Panc1 (cell line): ENCODE results near the gene STK4. TPM values are rescaled to one million over a fixed set of nuclear protein-coding genes. Genes with fewer than 3 reads are reported as not detected.

Experiments used
- ATAC-seq: fragments of 200-7000 bp; cut with Tn5 transposase; 2 replicates; pipeline ENCODE4 v1.9.1; 2020; ENCODE audit warnings: mild to moderate bottlenecking, moderate library complexity
- BruUV-seq: library from RNA; stranded (reverse); fragments of 400-500 nt; replicated peaks from 2 replicates; lab custom pipeline; 2021; lab: Mats Ljungman, UMichigan
- CTCF ChIA-PET: fragments of 300-600 bp; sonication (Branson Sonifier 250); formaldehyde crosslinking; loops from one replicate; lab custom pipeline; 2022; ENCODE audit warnings: antibody characterized with exemption; lab: Charles Lee
- POLR2A ChIA-PET: fragments of 300-600 bp; sonication (Branson Sonifier 250); formaldehyde crosslinking; loops from one replicate; lab custom pipeline; 2022; ENCODE audit warnings: antibody characterized with exemption; lab: Charles Lee
- DNase-seq: peaks from one replicate; pipeline ENCODE4 v3.0.0-alpha.2; 2010; ENCODE audit warnings: low read depth, low spot score
- H3K27ac ChIP-seq: 2 replicates; pipeline ENCODE4 v1.5.1; 2011; ENCODE audit warnings: mild to moderate bottlenecking, low read length, inconsistent platforms
- H3K27me3 ChIP-seq: fragments of 200-500 bp; sonication (Bioruptor generic); 2 replicates; pipeline ENCODE4 v1.6.0; 2014; ENCODE audit warnings: low read length, inconsistent platforms; ENCODE audit not compliant: control insufficient read depth, insufficient read depth
- H3K36me3 ChIP-seq: fragments of 200-500 bp; sonication (Bioruptor generic); 2 replicates; pipeline ENCODE4 v1.5.1; 2014; ENCODE audit warnings: inconsistent platforms, mild to moderate bottlenecking, low read length, moderate library complexity; ENCODE audit not compliant: control insufficient read depth, insufficient read depth
- H3K4me1 ChIP-seq: 2 replicates; pipeline ENCODE4 v1.5.1; 2011; ENCODE audit warnings: inconsistent platforms, mild to moderate bottlenecking, low read length, moderate library complexity; ENCODE audit not compliant: control insufficient read depth, insufficient read depth
- H3K4me3 ChIP-seq, 2 experiments: 2 replicates each; pipeline ENCODE4 v1.5.1; 2011 to 2012; ENCODE audit warnings: low read depth in 2 of 2, low read length in 2 of 2, mild to moderate bottlenecking in 2 of 2, inconsistent platforms in 1 of 2, moderate library complexity in 1 of 2
- H3K9me3 ChIP-seq: fragments of 200-500 bp; sonication (Bioruptor generic); 2 replicates; pipeline ENCODE4 v1.5.1; 2014; ENCODE audit warnings: low read depth, mild to moderate bottlenecking, inconsistent platforms, low read length, moderate library complexity; ENCODE audit not compliant: control insufficient read depth, insufficient read depth
- POLR2AphosphoS5 ChIP-seq: IDR thresholded peaks from 2 replicates; pipeline ENCODE4 v1.6.1; 2012; ENCODE audit warnings: mild to moderate bottlenecking, low read depth, low read length, moderate library complexity
- SIN3A ChIP-seq: IDR thresholded peaks from 2 replicates; pipeline ENCODE4 v1.6.1; 2012; ENCODE audit warnings: low read depth, mild to moderate bottlenecking, low read length, moderate library complexity, borderline replicate concordance; ENCODE audit not compliant: insufficient read depth
- TCF7L2 ChIP-seq: IDR thresholded peaks from 2 replicates; pipeline ENCODE4 v1.6.1; 2011; ENCODE audit warnings: mild to moderate bottlenecking, low read depth, low read length, inconsistent platforms
- in situ Hi-C: cut with HindIII; loops from 2 replicates; pipeline ENCODE4 v1.10.0; 2016; ENCODE audit warnings: low sequenced_read_pairs, low pct_unique_long_range_greater_than_20kb
- intact Hi-C: fragments of 100-400 bp; cut with micrococcal nuclease; formaldehyde crosslinking; loops from one replicate; pipeline ENCODE4 v1.10.0; 2022; ENCODE audit not compliant: unreplicated experiment
- total RNA-seq: library from RNA; stranded (reverse); gene quantifications from one replicate; pipeline ENCODE4 v1.2.1, GENCODE V29; 2021; ENCODE audit not compliant: unreplicated experiment
- TF ChIP-seq, protein P1 (sequence below), 2 experiments: IDR thresholded peaks; 2 replicates each; pipeline ENCODE4 v1.6.1; 2011 to 2012; ENCODE audit warnings: low read depth in 2 of 2, control low read depth in 1 of 2, low read length in 1 of 2, mild to moderate bottlenecking in 1 of 2, moderate library complexity in 1 of 2; ENCODE audit not compliant: insufficient read depth in 1 of 2
- TF ChIP-seq, protein P2 (sequence below): fragments of 450-650 bp; IDR thresholded peaks from 2 replicates; pipeline ENCODE4 v1.5.1; 2017; ENCODE audit warnings: mild to moderate bottlenecking

Gene STK4
- total RNA-seq, 1 experiment from 2014 or later: 50.2 TPM

DNA sequence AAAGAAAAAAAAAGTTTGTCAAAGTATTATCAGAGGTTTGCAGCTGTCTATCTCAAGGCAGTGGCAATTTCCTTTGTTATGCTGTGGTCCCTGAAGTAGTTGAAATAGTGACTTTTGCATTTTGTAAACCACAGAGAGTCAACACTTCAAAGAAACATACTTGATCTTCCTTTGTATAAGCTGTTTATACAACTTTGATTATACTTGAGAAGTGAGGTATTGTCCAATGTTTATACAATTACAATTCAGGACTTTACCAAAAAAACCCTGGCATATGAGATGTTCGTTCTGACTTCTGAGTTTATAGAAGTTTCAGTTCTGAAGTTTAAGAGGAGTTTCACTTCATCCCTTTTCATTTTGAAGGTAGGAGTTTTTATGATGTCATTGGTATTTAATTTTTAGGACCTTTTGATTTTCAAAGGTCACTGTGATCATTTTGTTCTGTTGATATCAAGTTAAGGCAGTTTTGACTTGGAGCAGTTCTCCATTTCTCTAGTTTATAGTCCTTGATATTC lies 4.0 kb downstream of the STK4 start:
- in situ Hi-C loops (no loop called here), intact Hi-C loops (no loop called here)
- Histone ChIP-seq H3K27ac (no peak overlapping the region), H3K4me1 (peaks cover 29% of the 10 kb centered on the region), H3K9me3 (no peaks in the 10 kb centered on the region), H3K4me3 (no peak overlapping the region), H3K27me3 (no peaks in the 10 kb centered on the region), H3K36me3 (peaks cover 18% of the 10 kb centered on the region)
- ChIA-PET POLR2A (no interaction called here), CTCF (no interaction called here)
- TF ChIP-seq SIN3A (no peak), TCF7L2 (no peak), POLR2AphosphoS5 (no peak)
- TF ChIP-seq, protein P1, sequence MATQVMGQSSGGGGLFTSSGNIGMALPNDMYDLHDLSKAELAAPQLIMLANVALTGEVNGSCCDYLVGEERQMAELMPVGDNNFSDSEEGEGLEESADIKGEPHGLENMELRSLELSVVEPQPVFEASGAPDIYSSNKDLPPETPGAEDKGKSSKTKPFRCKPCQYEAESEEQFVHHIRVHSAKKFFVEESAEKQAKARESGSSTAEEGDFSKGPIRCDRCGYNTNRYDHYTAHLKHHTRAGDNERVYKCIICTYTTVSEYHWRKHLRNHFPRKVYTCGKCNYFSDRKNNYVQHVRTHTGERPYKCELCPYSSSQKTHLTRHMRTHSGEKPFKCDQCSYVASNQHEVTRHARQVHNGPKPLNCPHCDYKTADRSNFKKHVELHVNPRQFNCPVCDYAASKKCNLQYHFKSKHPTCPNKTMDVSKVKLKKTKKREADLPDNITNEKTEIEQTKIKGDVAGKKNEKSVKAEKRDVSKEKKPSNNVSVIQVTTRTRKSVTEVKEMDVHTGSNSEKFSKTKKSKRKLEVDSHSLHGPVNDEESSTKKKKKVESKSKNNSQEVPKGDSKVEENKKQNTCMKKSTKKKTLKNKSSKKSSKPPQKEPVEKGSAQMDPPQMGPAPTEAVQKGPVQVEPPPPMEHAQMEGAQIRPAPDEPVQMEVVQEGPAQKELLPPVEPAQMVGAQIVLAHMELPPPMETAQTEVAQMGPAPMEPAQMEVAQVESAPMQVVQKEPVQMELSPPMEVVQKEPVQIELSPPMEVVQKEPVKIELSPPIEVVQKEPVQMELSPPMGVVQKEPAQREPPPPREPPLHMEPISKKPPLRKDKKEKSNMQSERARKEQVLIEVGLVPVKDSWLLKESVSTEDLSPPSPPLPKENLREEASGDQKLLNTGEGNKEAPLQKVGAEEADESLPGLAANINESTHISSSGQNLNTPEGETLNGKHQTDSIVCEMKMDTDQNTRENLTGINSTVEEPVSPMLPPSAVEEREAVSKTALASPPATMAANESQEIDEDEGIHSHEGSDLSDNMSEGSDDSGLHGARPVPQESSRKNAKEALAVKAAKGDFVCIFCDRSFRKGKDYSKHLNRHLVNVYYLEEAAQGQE (IDR thresholded peaks at IDR 0.05; ENCODE audit: insufficient read depth in 1 of 2, low read depth in 2 of 2, low read length in 1 of 2): no peak
- TF ChIP-seq, protein P2, sequence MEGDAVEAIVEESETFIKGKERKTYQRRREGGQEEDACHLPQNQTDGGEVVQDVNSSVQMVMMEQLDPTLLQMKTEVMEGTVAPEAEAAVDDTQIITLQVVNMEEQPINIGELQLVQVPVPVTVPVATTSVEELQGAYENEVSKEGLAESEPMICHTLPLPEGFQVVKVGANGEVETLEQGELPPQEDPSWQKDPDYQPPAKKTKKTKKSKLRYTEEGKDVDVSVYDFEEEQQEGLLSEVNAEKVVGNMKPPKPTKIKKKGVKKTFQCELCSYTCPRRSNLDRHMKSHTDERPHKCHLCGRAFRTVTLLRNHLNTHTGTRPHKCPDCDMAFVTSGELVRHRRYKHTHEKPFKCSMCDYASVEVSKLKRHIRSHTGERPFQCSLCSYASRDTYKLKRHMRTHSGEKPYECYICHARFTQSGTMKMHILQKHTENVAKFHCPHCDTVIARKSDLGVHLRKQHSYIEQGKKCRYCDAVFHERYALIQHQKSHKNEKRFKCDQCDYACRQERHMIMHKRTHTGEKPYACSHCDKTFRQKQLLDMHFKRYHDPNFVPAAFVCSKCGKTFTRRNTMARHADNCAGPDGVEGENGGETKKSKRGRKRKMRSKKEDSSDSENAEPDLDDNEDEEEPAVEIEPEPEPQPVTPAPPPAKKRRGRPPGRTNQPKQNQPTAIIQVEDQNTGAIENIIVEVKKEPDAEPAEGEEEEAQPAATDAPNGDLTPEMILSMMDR: no peak
- ATAC-seq (no peak), DNase-seq (no peak)
- no TSS peak for BruUV-seq

DNA sequence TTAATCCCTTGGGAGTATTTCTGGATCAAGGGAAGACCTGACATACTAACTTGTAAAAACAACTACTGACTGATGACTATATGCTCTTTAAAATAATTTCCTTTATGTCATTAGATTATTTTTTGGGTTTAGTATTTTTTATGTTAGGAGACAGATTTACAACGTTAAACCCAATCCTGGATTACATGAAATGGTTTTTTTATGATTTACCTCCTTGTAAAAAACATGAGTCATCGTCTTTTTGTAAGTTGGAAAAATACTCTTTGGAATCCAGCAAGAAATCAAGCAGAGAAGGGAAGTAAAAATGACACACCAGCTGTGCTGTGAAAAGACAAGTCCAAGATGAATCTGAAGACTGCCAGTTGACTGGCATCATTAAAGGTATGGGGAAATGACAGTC lies 6.7 kb downstream of the STK4 start:
- intact Hi-C loops (no loop called here), in situ Hi-C loops (no loop called here)
- Histone ChIP-seq H3K9me3 (no peaks in the 10 kb centered on the region), H3K4me3 (no peak overlapping the region), H3K36me3 (peaks cover 25% of the 10 kb centered on the region), H3K27me3 (no peaks in the 10 kb centered on the region), H3K4me1 (peaks cover 15% of the 10 kb centered on the region; the same call in 1 of the 2 replicates), H3K27ac (no peak overlapping the region)
- no TSS peak for BruUV-seq
- ATAC-seq (no peak), DNase-seq (no peak)
- CTCF ChIA-PET: no interaction called here
- POLR2A ChIA-PET: no interaction called here
- TF ChIP-seq SIN3A: no peak
- TF ChIP-seq, protein P2: no peak
- no peak for TF ChIP-seq POLR2AphosphoS5
- TF ChIP-seq TCF7L2: no peak
- TF ChIP-seq, protein P1 (IDR thresholded peaks at IDR 0.05; ENCODE audit: insufficient read depth in 1 of 2, low read depth in 2 of 2, low read length in 1 of 2): no peak
